ENCODE data around the gene DNAJB5. TPM values are rescaled to one million over a fixed set of nuclear protein-coding genes. Genes with fewer than 3 reads are reported as not detected.

The DNAJB5 gene
- total RNA-seq, 8 experiments from 2014 or later = 4.8 to 45.8 (median 30.2) TPM

- no peaks in the 10 kb centered on the region for H3K4me1 ChIP-seq (replicated peaks in 1 of 2)
- H3K27ac ChIP-seq = no peak overlapping the region
- 28 to 100% (median 82%) methylated on average over 1 to 3 of the region's 3 CpGs for WGBS, 10 experiments
- no peak overlapping the region for H3K4me3 ChIP-seq
- no peak for ATAC-seq (replicated peaks in 6 of 8)
- in situ Hi-C loops (cut with MboI; ENCODE audit: low pct_unique_long_range_greater_than_20kb in 2 of 9, low sequenced_read_pairs in 9 of 9, unreplicated experiment in 9 of 9) = no loop called here
Measured at GRCh38 chr9:35026671-35027070, 37.1 kb downstream of the DNAJB5 start.

DNA sequence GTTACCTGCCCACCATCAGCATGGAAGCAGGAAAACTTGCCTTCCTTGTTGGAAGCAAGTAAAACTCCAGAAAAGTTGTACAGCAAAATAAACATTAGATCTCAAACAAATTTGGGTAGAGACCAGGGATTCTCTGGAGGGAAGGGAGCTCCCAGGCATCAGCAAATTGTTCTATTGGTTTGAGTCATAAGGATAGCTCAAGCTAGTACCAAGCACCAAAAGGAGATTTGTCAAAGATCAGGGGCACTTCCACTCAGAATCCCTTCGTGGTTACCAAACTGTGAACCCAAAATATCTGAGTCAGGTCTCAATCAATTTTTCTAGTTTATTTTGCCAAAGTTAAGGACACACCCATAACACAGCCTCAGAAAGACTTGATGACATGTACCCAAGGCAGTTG is 37.8 kb downstream of the DNAJB5 start:
- no peaks in the 10 kb centered on the region for H3K4me1 ChIP-seq (replicated peaks in 1 of 2)
- in situ Hi-C loops (cut with MboI; ENCODE audit: low pct_unique_long_range_greater_than_20kb in 2 of 9, low sequenced_read_pairs in 9 of 9, unreplicated experiment in 9 of 9) = no loop called here
- no peak overlapping the region for H3K4me3 ChIP-seq
- WGBS, 10 experiments = 17 to 100% (median 60%) methylated on average over 1 of the region's 1 CpG; no CpG with 5 or more reads in 7 of the 10 experiments
- H3K27ac ChIP-seq = no peak overlapping the region
- ATAC-seq (replicated peaks in 6 of 8) = peak in 1 of 8 experiments; percentile 26

DNA sequence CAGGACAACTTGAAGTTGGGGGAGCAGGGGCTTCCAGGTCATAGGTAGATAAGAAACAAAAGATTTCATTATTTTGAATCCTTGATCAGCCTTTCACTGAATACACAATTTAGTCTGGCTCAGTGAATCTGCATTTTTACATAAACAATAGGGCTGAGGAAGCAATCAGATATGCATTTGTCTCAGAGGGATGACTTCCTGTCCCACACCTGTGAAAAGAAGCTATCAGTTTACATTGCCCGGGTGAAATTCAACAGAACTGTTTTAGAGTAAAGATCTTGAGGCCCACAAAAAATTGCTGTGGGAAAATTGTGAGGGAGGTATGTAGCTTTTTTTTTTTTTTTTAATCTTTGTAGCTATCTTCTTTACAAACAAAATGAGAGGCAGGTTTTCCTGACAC is 38.3 kb downstream of the DNAJB5 start:
- no peak overlapping the region for H3K4me3 ChIP-seq
- no peak overlapping the region for H3K27ac ChIP-seq
- in situ Hi-C loops (cut with MboI; ENCODE audit: low pct_unique_long_range_greater_than_20kb in 2 of 9, low sequenced_read_pairs in 9 of 9, unreplicated experiment in 9 of 9) = no loop called here
- 0 to 71% (median 33%) methylated on average over 1 of the region's 1 CpG; no CpG with 5 or more reads in 3 of the 10 experiments for WGBS, 10 experiments
- no peaks in the 10 kb centered on the region for H3K4me1 ChIP-seq (replicated peaks in 1 of 2)
- peak in 2 of 8 experiments; percentile 47 to 51 for ATAC-seq (replicated peaks in 6 of 8)

GRCh38 chr9:35028341-35028740 is 38.8 kb downstream of the DNAJB5 start:
- Histone ChIP-seq H3K4me1 (replicated peaks in 1 of 2) (no peaks in the 10 kb centered on the region), H3K4me3 (no peak overlapping the region), H3K27ac (no peak overlapping the region)
- no peak for ATAC-seq (replicated peaks in 6 of 8)
- in situ Hi-C loops (cut with MboI; ENCODE audit: low pct_unique_long_range_greater_than_20kb in 2 of 9, low sequenced_read_pairs in 9 of 9, unreplicated experiment in 9 of 9) = no loop called here

DNA sequence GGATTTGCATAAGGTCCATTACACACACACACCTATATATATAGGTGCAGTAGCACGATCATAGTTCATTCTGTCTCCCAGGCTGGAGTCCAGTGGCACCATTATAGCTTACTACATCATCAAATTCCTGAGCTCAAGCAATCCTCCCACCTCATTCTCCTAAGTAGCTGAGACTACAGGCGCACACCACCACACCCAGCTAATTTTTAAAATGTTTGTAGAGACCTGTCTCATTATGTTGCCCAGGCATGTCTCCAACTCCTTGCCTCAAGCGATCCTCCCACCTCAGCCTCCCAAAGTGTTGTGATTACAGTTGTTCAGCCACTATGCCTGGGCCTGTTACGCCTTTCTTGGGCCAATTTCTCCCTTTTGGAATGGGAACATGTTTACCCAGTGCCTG is 39.7 kb downstream of the DNAJB5 start:
- WGBS, 10 experiments = 60 to 95% (median 80%) methylated on average over 1 to 3 of the region's 4 CpGs; no CpG with 5 or more reads in 4 of the 10 experiments
- in situ Hi-C loops (cut with MboI; ENCODE audit: low pct_unique_long_range_greater_than_20kb in 2 of 9, low sequenced_read_pairs in 9 of 9, unreplicated experiment in 9 of 9) = no loop called here
- no peak overlapping the region for H3K4me3 ChIP-seq
- peak in 1 of 8 experiments; percentile 30 for ATAC-seq (replicated peaks in 6 of 8)
- no peaks in the 10 kb centered on the region for H3K4me1 ChIP-seq (replicated peaks in 1 of 2)
- no peak overlapping the region for H3K27ac ChIP-seq

DNA sequence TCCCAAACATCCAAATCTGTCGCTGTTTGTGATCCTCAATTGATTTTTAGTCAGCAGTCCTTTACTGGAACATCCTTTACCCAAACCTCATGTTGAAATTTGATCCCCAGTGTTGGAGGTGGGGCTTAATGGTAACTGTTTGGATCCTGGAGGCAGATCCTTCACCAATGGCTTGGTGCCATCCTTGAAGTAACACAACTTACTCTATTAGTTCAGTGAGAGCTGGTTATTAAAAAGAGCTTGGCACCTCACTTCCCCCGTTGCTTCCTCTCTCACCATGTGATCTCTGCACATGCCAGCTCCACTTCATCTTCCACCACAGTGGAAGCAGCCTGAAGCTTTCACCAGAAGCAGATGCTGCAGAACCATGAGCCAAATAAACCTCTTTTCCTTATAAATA is 40.3 kb downstream of the DNAJB5 start:
- 50 to 100% (median 90%) methylated on average over 1 to 2 of the region's 2 CpGs; no CpG with 5 or more reads in 3 of the 10 experiments for WGBS, 10 experiments
- Histone ChIP-seq H3K4me3 (no peak overlapping the region), H3K27ac (no peak overlapping the region), H3K4me1 (replicated peaks in 1 of 2) (no peaks in the 10 kb centered on the region)
- ATAC-seq (replicated peaks in 6 of 8) = peak in 1 of 8 experiments; percentile 23
- in situ Hi-C loops (cut with MboI; ENCODE audit: low pct_unique_long_range_greater_than_20kb in 2 of 9, low sequenced_read_pairs in 9 of 9, unreplicated experiment in 9 of 9) = no loop called here

DNA sequence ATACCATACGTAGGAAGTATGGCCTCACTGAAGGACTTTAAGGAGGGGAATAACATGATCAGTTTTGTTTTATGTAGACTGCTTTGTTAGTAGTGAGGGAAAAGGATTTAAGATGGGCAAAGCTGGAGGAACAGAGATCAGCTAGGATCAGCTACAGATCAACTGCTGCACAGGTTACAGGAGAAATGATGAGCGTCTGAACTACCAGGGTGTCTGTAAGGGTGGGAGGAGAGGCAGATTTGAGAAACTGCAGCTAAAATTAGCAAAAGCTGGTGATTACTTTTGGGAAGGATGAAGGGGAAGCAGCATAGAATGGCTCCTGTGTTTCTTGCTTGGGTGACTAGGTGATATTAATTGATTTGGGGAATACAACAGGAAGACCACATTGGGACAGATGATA is 43.6 kb downstream of the DNAJB5 start:
- H3K4me3 ChIP-seq = no peak overlapping the region
- no peak overlapping the region for H3K27ac ChIP-seq
- H3K4me1 ChIP-seq (replicated peaks in 1 of 2) = no peaks in the 10 kb centered on the region
- WGBS, 10 experiments = 60 to 100% (median 100%) methylated on average over 1 to 2 of the region's 2 CpGs
- in situ Hi-C loops (cut with MboI; ENCODE audit: low pct_unique_long_range_greater_than_20kb in 2 of 9, low sequenced_read_pairs in 9 of 9, unreplicated experiment in 9 of 9) = no loop called here
- no peak for ATAC-seq (replicated peaks in 6 of 8)

DNA sequence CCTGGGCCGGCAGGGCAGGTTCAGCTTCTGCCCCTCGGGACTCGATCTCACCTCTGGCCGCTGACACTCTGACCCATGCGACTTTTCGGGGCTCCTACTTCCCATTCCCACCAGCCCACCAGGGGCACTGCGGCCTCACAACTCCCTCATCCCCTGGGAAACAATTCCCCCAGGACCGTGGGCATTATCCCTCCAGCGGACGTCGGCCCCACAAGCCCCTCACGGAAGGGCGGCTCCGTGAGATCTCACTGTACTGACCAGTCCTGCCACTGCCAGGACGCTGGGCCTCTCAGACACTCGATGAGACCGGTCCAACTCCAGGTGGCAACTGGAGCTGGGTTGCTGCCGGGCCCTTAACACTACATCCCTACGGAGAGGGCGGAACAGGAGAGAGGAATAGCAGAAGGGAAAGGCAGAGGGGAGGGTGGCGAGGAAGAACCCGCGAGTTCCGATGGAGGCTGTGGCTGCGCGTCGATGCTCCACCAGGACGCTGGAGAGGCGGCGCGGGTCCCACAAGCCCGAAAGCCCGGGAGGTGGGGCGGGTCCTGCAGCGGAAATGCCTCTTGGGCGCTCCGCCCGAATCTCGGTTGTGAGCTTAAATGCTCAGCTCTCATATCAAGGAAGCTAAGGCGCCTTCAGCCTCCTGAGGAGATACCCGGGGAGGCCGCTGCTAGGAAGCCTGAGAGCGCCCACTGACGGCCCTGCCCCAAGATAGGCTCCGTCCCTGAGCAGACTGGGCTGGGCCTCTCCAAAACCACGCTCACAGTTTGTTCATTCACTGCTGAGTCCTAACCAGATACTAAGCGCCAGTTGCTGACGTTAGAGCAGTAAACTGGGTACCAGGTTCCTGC is 46.5 kb downstream of the DNAJB5 start:
- peak in 2 of 8 experiments; percentile 84 to 93 for ATAC-seq (replicated peaks in 6 of 8)
- Histone ChIP-seq H3K4me1 (replicated peaks in 1 of 2) (no peaks in the 10 kb centered on the region), H3K4me3 (no peak overlapping the region), H3K27ac (no peak overlapping the region)
- in situ Hi-C loops (cut with MboI; ENCODE audit: low pct_unique_long_range_greater_than_20kb in 2 of 9, low sequenced_read_pairs in 9 of 9, unreplicated experiment in 9 of 9) = no loop called here
- WGBS, 10 experiments = 23 to 100% (median 93%) methylated on average over 2 to 24 of the region's 48 CpGs; no CpG with 5 or more reads in 4 of the 10 experiments

GRCh38 chr9:35042081-35042604 is 52.6 kb downstream of the DNAJB5 start:
- in situ Hi-C loops (cut with MboI; ENCODE audit: low pct_unique_long_range_greater_than_20kb in 2 of 9, low sequenced_read_pairs in 9 of 9, unreplicated experiment in 9 of 9) = no loop called here
- no peak overlapping the region for H3K4me3 ChIP-seq
- H3K27ac ChIP-seq = no peak overlapping the region
- ATAC-seq (replicated peaks in 6 of 8) = peak in 5 of 8 experiments; percentile 7 to 55 (median 32)
- H3K4me1 ChIP-seq (replicated peaks in 1 of 2) = no peaks in the 10 kb centered on the region
- WGBS, 10 experiments = 75 to 100% (median 80%) methylated on average over 1 to 3 of the region's 3 CpGs; no CpG with 5 or more reads in 5 of the 10 experiments

DNA sequence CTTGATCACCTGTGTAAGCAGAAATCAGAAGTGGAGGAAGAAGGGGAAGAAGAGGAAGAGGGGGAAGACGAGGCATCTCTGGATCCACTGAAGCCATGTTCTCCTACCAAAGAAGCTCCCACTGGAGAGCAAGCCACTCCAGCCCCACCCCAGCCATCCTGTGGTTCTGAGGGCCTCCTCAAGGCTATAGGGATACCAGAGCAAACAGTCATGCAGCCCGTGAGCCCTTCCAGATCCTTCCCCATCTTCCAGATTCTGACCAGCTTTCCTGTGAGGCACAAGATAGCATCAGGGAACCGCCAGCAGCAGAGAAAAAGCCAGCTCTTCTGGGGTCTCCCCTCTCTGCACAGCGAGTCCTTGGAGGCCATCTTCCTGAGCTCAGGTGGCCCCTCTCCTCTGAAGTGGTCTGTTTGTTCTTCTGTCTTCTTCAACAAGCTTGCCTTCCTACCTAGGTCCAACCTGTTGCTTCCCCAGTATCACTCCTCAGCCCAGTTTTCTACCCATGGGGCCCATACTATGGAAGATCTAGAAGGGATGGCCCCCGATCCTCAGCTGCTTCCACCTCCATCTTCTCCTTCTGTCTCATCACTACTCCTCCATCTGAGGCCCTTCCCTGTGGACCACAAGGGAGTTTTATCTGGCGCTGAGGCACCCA is 53.5 kb downstream of the DNAJB5 start:
- no peak for ATAC-seq (replicated peaks in 6 of 8)
- in situ Hi-C loops (cut with MboI; ENCODE audit: low pct_unique_long_range_greater_than_20kb in 2 of 9, low sequenced_read_pairs in 9 of 9, unreplicated experiment in 9 of 9) = no loop called here
- Histone ChIP-seq H3K4me1 (replicated peaks in 1 of 2) (no peaks in the 10 kb centered on the region), H3K27ac (no peak overlapping the region), H3K4me3 (no peak overlapping the region)
- 83 to 100% (median 94%) methylated on average over 1 to 5 of the region's 6 CpGs; no CpG with 5 or more reads in 3 of the 10 experiments for WGBS, 10 experiments

- no peak for ATAC-seq (replicated peaks in 6 of 8)
- WGBS, 10 experiments = 80 to 100% (median 100%) methylated on average over 1 to 2 of the region's 3 CpGs; no CpG with 5 or more reads in 4 of the 10 experiments
Measured at GRCh38 chr9:35044071-35044470, 54.5 kb downstream of the DNAJB5 start.

More at GRCh38 chr9:35044071-35044470, 54.5 kb downstream of the DNAJB5 start:
- in situ Hi-C loops (cut with MboI; ENCODE audit: low pct_unique_long_range_greater_than_20kb in 2 of 9, low sequenced_read_pairs in 9 of 9, unreplicated experiment in 9 of 9) = no loop called here
- Histone ChIP-seq H3K4me3 (no peak overlapping the region), H3K4me1 (replicated peaks in 1 of 2) (no peaks in the 10 kb centered on the region), H3K27ac (no peak overlapping the region)
